ENCODE data around the gene TBXAS1. TPM values are rescaled to one million over a fixed set of nuclear protein-coding genes. Genes with fewer than 3 reads are reported as not detected.

TBXAS1 gene
- total and polyA plus RNA-seq, 2 of the 8 experiments (the other 6 are each of a cell fraction or from before 2014, with no cell fraction given), result 0.86 to 2.1 TPM

DNA sequence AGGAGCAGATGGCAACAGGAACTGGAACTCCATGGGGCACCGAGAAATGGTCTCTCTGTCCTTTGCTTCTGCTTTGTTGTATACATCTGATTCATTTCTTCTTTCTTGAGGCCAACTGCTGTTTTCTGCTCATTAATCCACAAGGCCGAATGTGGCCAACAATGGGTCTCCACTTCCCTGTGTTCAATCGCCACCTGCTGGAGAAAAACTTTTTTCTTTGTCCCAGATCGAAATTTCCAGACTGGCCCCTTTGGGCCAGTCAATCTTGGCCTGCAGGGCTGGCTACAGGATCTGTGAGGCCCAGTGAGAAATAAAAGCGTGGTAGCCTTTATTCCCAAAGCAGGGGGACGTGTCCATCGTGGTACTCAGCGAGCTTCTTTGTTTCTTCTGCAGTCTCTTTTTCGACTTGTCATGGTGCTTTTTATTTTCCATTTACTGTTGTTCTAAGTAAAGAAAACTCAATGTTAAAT lies 174.9 kb downstream of the TBXAS1 start:
- no peak overlapping the region for H2BK5ac ChIP-seq (ENCODE audit: low read depth, low read length)
- no peaks in the 10 kb centered on the region for H3K36me3 ChIP-seq (ENCODE audit: control insufficient read depth in 2 of 4, insufficient read depth in 4 of 4, low read length in 3 of 4)
- no peak for TF ChIP-seq SIRT6 (IDR thresholded peaks at IDR 0.05; ENCODE audit: low read length)
- TF ChIP-seq RAD21 (IDR thresholded peaks at IDR 0.05 in 1 of 2, conservative IDR thresholded peaks at IDR 0.05 in 1 of 2; ENCODE audit: low read depth in 2 of 2, low read length in 2 of 2), result peak; percentile 78 to 86
- TF ChIP-seq JUN (IDR thresholded peaks at IDR 0.05; ENCODE audit: low read depth, low read length), result no peak
- TF ChIP-seq CEBPB (IDR thresholded peaks at IDR 0.05; ENCODE audit: low read depth, low read length), result no peak
- TF ChIP-seq CTCF (IDR thresholded peaks at IDR 0.05; ENCODE audit: control extremely low read depth in 1 of 3, insufficient read depth in 1 of 3, low read depth in 1 of 3, low read length in 3 of 3), result peak; percentile 15 to 76 (median 58)
- 53% methylated on average over 9 of the region's 9 CpGs; no CpG with 5 or more reads in 1 of the 2 experiments for WGBS, 2 experiments (ENCODE audit: extremely low coverage in 1 of 2, insufficient coverage in 1 of 2, insufficient read length in 1 of 2, insufficient replicate concordance in 2 of 2, low coverage in 1 of 2, low lambda C conversion rate in 2 of 2, missing lambda C conversion rate in 1 of 2)
- H3K27ac ChIP-seq (ENCODE audit: low read depth, low read length), result no peak overlapping the region
- H2BK12ac ChIP-seq (ENCODE audit: low read depth, low read length), result no peak overlapping the region
- no peak overlapping the region for H3K4me2 ChIP-seq (ENCODE audit: insufficient read depth in 1 of 2, low read depth in 2 of 2, low read length in 2 of 2)
- no peaks in the 10 kb centered on the region for H3K79me2 ChIP-seq (ENCODE audit: control insufficient read depth in 1 of 2, insufficient read depth in 2 of 2, low read length in 2 of 2)
- no peaks in the 10 kb centered on the region for H3K23me2 ChIP-seq (ENCODE audit: low read depth, low read length)
- H4K20me1 ChIP-seq (replicated peaks in 1 of 2; ENCODE audit: control insufficient read depth in 1 of 2, insufficient read depth in 2 of 2, low read length in 2 of 2), result no peaks in the 10 kb centered on the region
- H3K14ac ChIP-seq (ENCODE audit: insufficient read length), result no peak overlapping the region
- no peak overlapping the region for H2BK15ac ChIP-seq (ENCODE audit: low read length)
- no peak overlapping the region for H4K5ac ChIP-seq (ENCODE audit: insufficient read length, low read depth, low read length)
- no peak overlapping the region for H2BK120ac ChIP-seq (replicated peaks; ENCODE audit: low read depth, low read length)
- no peak overlapping the region for H3K23ac ChIP-seq (ENCODE audit: insufficient read length)
- H3K18ac ChIP-seq (ENCODE audit: extremely low read depth, low read length), result no peak overlapping the region
- H2AFZ ChIP-seq (ENCODE audit: low read length), result peak overlapping the region; percentile 91
- DNase-seq (ENCODE audit: low read depth in 1 of 2, low spot score in 2 of 2) (peak; percentile 15 to 64), FAIRE-seq (peak; percentile 79)
- no peak overlapping the region for H3K4ac ChIP-seq (replicated peaks; ENCODE audit: insufficient read length, low read depth, low read length)
- H3K27me3 ChIP-seq (replicated peaks in 1 of 4; ENCODE audit: control insufficient read depth in 3 of 4, extremely low read depth in 1 of 4, insufficient read depth in 3 of 4, low read length in 3 of 4), result no peaks in the 10 kb centered on the region
- no peak overlapping the region for H3K56ac ChIP-seq (replicated peaks; ENCODE audit: insufficient read length, low read depth, low read length)
- no peaks in the 10 kb centered on the region for H3K9me3 ChIP-seq (ENCODE audit: insufficient read depth in 2 of 2, low read depth in 1 of 2, low read length in 1 of 2)
- ChIA-PET POLR2A (ENCODE audit: partially characterized antibody) (no interaction called here), CTCF (ENCODE audit: partially characterized antibody) (interaction anchor here (0.7 to 11.1 kb wide), 19 partner anchors 15 to 504 kb away, joined by 3 to 122 read pairs (median 4); no protein-coding TSS in a partner anchor)
- no peaks in the 10 kb centered on the region for H3K4me1 ChIP-seq (replicated peaks in 1 of 4; ENCODE audit: control insufficient read depth in 3 of 4, insufficient read depth in 4 of 4, low read length in 3 of 4)
- H3K4me3 ChIP-seq (ENCODE audit: extremely low read depth in 1 of 4, insufficient read depth in 2 of 4, low read depth in 3 of 4, low read length in 4 of 4), result no peak overlapping the region
- no peak overlapping the region for H4K8ac ChIP-seq (ENCODE audit: extremely low read depth, insufficient read depth, low read length)
- no peak overlapping the region for H4K91ac ChIP-seq (replicated peaks; ENCODE audit: insufficient read length, low read length)
- no peak overlapping the region for H2AK5ac ChIP-seq (ENCODE audit: low read depth, low read length)
- H2BK20ac ChIP-seq (ENCODE audit: low read length), result no peak overlapping the region; the same call in 1 of the 2 replicates
- H3K9ac ChIP-seq (replicated peaks in 1 of 4; ENCODE audit: extremely low read depth in 1 of 4, low read depth in 3 of 4, low read length in 3 of 4), result no peak overlapping the region
- no peaks in the 10 kb centered on the region for H3K79me1 ChIP-seq (ENCODE audit: low read depth, low read length)

Measured in H1 (cell line).